WI38 (cell line): Measurements from ENCODE around the gene ABCG4.
"Not testable (repeated sequence)": the region's sequence is repeated elsewhere in the genome, so short reads cannot be mapped to it uniquely, and the experiment has no call there.

Experiments
- H3K4me3 ChIP-seq: 2 replicates; pipeline ENCODE4 v1.5.1; 2011; ENCODE audit warnings: low read depth, mild to moderate bottlenecking, control low read depth, low read length
- TF ChIP-seq, protein P1 (sequence below): IDR thresholded peaks from 2 replicates; pipeline ENCODE4 v1.5.1; 2012; ENCODE audit warnings: low read depth, mild to moderate bottlenecking, control low read depth, low read length

ABCG4 gene

DNA sequence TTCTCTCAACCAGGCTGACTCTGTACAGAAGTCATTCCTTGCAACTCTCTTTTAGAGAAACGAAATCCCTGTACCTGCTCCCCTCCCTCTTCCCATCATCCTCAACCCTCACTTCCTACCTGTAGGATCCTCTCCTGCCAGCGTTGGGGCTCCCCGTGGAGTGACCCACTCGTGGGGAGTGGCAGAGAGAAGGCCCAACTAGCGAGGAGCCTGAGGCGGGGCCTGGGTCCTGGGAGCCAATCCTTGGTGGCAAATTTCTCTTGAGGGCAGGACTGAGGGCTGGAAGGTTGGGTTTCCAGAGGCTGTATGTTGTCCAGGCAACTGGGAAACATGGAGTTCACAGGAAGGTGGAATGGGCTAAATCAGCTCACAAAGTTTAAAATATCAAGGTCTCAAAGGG, 46.8 kb downstream of the ABCG4 start:
- H3K4me3 ChIP-seq: no peak overlapping the region
- TF ChIP-seq, protein P1, sequence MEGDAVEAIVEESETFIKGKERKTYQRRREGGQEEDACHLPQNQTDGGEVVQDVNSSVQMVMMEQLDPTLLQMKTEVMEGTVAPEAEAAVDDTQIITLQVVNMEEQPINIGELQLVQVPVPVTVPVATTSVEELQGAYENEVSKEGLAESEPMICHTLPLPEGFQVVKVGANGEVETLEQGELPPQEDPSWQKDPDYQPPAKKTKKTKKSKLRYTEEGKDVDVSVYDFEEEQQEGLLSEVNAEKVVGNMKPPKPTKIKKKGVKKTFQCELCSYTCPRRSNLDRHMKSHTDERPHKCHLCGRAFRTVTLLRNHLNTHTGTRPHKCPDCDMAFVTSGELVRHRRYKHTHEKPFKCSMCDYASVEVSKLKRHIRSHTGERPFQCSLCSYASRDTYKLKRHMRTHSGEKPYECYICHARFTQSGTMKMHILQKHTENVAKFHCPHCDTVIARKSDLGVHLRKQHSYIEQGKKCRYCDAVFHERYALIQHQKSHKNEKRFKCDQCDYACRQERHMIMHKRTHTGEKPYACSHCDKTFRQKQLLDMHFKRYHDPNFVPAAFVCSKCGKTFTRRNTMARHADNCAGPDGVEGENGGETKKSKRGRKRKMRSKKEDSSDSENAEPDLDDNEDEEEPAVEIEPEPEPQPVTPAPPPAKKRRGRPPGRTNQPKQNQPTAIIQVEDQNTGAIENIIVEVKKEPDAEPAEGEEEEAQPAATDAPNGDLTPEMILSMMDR: no peak

DNA sequence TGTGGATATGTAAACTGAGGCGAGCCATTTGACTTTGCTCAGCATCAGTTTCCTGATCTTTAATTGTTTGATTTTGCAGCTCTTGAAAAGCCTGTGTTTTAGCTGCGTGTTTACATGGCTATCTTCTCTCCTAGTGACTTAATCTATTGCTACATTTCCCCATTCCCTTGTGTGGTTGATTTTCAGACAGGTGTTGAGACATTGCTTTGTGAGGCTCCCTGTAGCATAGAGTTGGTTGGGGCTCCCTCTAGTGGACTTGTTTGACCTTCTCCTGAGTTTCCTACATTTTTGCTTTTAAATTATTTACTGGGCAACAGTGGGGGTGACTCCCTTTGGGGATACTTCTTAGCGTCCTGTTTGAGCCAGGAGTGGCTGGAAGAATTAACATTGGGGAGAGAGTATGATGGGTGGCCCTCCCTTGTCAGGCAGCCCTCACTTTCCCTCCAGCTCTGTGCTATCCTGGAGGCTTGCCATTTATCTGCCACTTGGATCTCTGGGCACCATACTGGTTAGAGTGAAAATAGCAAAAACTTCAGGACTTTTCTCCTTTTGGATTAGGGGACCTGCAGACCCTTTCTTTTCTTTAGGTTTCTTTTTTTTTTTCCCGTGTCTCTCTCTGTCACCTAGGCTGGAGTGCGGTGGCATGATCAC, 48.1 kb downstream of the ABCG4 start:
- TF ChIP-seq, protein P1: peak; percentile 59
- H3K4me3 ChIP-seq: no peak overlapping the region

DNA sequence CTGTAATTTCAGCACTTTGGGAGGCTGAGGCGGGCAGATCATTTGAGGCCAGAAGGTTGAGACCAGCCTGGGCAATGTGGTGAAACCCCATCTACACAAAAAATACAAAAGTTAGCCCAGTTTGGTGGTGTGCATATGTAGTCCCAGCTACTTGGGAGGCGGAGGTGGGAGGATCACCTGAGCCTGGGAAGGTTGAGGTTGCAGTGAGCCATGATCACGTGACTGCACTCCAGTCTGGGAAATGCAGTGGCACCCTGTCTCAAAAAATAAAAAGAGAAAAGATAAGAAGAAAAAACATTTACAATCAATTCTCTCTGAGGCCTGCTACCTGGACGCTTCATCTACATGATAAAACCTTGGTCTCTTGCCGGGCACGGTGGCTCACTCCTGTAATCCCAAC, 50.1 kb downstream of the ABCG4 start:
- TF ChIP-seq, protein P1: no peak

DNA sequence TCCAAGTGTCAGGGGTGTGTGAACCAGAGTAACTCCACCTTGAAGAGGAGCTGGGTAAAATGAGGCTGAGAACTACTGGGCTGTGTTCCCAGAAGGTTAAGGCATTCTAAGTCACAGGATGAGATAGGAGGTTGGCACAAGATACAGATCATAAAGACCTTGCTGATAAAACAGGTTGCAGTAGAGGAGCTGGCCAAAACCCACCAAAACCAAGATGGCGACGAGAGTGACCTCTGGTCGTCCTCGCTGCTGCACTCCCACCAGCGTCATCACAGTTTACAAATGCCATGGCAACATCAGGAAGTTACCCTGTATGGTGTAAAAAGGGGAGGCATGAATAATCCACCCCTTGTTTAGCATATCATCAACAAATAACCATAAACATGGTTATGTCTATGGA, 52.4 kb downstream of the ABCG4 start:
- not testable (repeated sequence) for H3K4me3 ChIP-seq

More for the DNA sequence above, 50.1 kb downstream of the ABCG4 start:
- no peak overlapping the region for H3K4me3 ChIP-seq

DNA sequence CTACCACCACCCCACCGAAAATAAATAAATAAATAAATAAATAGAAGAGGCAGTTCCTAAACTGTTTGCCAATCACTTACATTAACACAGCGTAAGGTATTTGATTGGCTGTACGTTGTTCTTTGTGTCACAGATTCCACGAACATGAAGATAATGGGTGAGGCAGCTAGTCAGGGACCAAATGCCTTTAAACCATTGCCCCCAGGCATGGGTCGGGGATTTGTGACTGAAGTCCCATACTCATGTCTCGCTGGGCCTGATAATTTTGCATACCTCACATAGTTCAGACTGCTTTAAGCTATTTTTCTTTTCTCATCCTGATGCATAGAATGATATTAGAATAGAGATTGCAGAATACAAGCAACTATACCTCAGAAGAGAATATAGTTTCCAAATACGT, 53.7 kb downstream of the ABCG4 start:
- TF ChIP-seq, protein P1: no peak
- H3K4me3 ChIP-seq: no peak overlapping the region

DNA sequence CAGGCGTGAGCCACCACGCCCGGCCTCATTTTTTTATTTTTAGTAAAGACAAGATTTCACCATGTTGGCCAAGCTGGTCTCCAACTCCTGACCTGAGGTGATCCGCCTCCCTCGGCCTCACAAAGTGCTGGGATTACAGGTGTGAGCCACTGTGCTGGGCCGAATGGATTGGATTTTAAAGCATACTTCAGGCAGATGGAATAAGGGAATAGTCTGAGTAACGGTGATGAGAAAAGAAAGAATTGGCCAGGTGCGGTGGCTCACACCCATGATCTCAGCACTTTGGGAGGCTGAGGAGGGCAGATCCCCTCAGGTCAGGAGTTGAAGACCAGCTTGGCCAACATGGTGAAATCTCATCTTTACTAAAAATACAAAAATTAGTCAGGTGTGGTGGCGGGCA, 55.2 kb downstream of the ABCG4 start:
- H3K4me3 ChIP-seq: no peak overlapping the region
- TF ChIP-seq, protein P1: no peak

DNA sequence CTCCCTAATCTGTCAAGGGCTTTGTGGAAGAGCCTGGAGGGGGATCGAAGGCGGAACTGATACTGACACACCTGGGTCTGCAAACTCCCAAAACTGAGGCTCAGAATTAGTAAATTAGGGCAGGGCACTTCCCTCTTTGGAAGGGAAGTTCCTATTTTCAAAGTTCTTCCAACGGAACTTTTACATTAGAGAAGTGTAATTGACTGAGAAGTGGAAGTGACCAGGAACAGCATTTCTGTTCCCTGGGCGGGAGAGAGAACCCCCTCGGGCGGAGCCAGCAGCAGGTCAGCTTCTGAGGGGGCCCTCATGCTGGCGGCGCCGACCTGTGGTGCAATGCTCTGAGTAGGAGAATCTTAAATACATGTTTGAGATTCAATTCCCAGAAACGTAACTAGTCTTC, 56.2 kb downstream of the ABCG4 start:
- TF ChIP-seq, protein P1: no peak
- peak overlapping the region; percentile 89; the same call in 1 of the 2 replicates for H3K4me3 ChIP-seq
